H1 (cell line): ENCODE results near the gene TROAP. TPM values are rescaled to one million over a fixed set of nuclear protein-coding genes. Genes with fewer than 3 reads are reported as not detected.

Experiments
- CTCF ChIA-PET: fragments of 300-600 bp; sonication (Branson Sonifier 250); formaldehyde crosslinking; loops from one replicate; lab custom pipeline; 2021; ENCODE audit not compliant: partially characterized antibody; lab: Charles Lee
- POLR2A ChIA-PET: fragments of 300-600 bp; sonication (Branson Sonifier 250); formaldehyde crosslinking; loops from one replicate; lab custom pipeline; 2021; ENCODE audit warnings: inconsistent platforms; ENCODE audit not compliant: partially characterized antibody; lab: Charles Lee
- DNase-seq, 2 experiments: peaks; one replicate each; pipeline versions ENCODE4 v3.0.0 to v3.0.0-alpha.2; 2010 to 2022; ENCODE audit warnings: low spot score in 2 of 2, low read depth in 1 of 2, mixed read lengths in 1 of 2
- FAIRE-seq: peaks from 2 replicates; lab custom pipeline; 2011; peaks lifted over from hg19 to GRCh38; lab: Jason Lieb, UNC
- H2AFZ ChIP-seq: 2 replicates; pipeline ENCODE4 v1.8.1; 2012; ENCODE audit warnings: low read length, inconsistent platforms
- H2AK5ac ChIP-seq: 2 replicates; pipeline ENCODE4 v1.6.1; 2013; ENCODE audit warnings: low read depth, low read length
- H2BK120ac ChIP-seq: replicated peaks from 2 replicates; pipeline ENCODE3; 2013; ENCODE audit warnings: low read depth, low read length, inconsistent platforms
- H2BK12ac ChIP-seq: 2 replicates; pipeline ENCODE4 v1.6.1; 2013; ENCODE audit warnings: low read depth, low read length
- H2BK15ac ChIP-seq: 2 replicates; pipeline ENCODE4 v1.6.1; 2013; ENCODE audit warnings: low read length
- H2BK20ac ChIP-seq: 2 replicates; pipeline ENCODE4 v1.6.1; 2013; ENCODE audit warnings: low read length
- H2BK5ac ChIP-seq: 2 replicates; pipeline ENCODE4 v1.6.1; 2013; ENCODE audit warnings: low read depth, low read length
- H3K14ac ChIP-seq: 2 replicates; pipeline ENCODE4 v1.6.1; 2013; ENCODE audit warnings: inconsistent platforms; ENCODE audit not compliant: insufficient read length
- H3K18ac ChIP-seq: 2 replicates; pipeline ENCODE4 v1.6.1; 2013; ENCODE audit warnings: low read length; ENCODE audit errors: extremely low read depth
- H3K23ac ChIP-seq: 2 replicates; pipeline ENCODE4 v1.6.1; 2013; ENCODE audit warnings: inconsistent platforms; ENCODE audit not compliant: insufficient read length
- H3K23me2 ChIP-seq: 2 replicates; pipeline ENCODE4 v1.6.1; 2013; ENCODE audit warnings: low read depth, low read length
- H3K27ac ChIP-seq: 2 replicates; pipeline ENCODE4 v1.6.1; 2011; ENCODE audit warnings: low read depth, low read length, inconsistent platforms
- H3K27me3 ChIP-seq, 4 experiments: replicated peaks in 1 of 4; 1 replicate in 1 of 4; 2 replicates in 3 of 4; pipeline versions ENCODE4 v1.6.1 to v1.8.1; 2011 to 2013; ENCODE audit warnings: low read length in 3 of 4, mild to moderate bottlenecking in 3 of 4, inconsistent platforms in 2 of 4, mixed read lengths in 2 of 4, moderate library complexity in 1 of 4; ENCODE audit not compliant: control insufficient read depth in 3 of 4, insufficient read depth in 3 of 4; ENCODE audit errors: extremely low read depth in 1 of 4
- H3K36me3 ChIP-seq, 4 experiments: 2 replicates each; pipeline versions ENCODE4 v1.6.1 to v1.8.1; 2011 to 2013; ENCODE audit warnings: mild to moderate bottlenecking in 4 of 4, low read length in 3 of 4, moderate library complexity in 2 of 4, control low read depth in 1 of 4, inconsistent platforms in 1 of 4; ENCODE audit not compliant: insufficient read depth in 4 of 4, control insufficient read depth in 2 of 4
- H3K4ac ChIP-seq: replicated peaks from 2 replicates; pipeline ENCODE3; 2013; ENCODE audit warnings: low read length, low read depth, mixed read lengths, inconsistent platforms; ENCODE audit not compliant: insufficient read length
- H3K4me1 ChIP-seq, 4 experiments: replicated peaks in 1 of 4; 1 replicate in 1 of 4; 2 replicates in 3 of 4; pipeline versions ENCODE4 v1.6.1 to v1.8.1; 2011 to 2013; ENCODE audit warnings: low read length in 3 of 4, inconsistent platforms in 2 of 4, mixed read lengths in 1 of 4; ENCODE audit not compliant: insufficient read depth in 4 of 4, control insufficient read depth in 3 of 4
- H3K4me2 ChIP-seq, 2 experiments: 2 replicates each; pipeline versions ENCODE4 v1.6.1 to v1.8.1; 2011 to 2013; ENCODE audit warnings: low read depth in 2 of 2, low read length in 2 of 2, control low read depth in 1 of 2, inconsistent platforms in 1 of 2, mild to moderate bottlenecking in 1 of 2; ENCODE audit not compliant: insufficient read depth in 1 of 2
- H3K4me3 ChIP-seq, 4 experiments: fragments of 200-600, 300-600 bp in 1 of 4; sonication (generic), shearing (Covaris generic), sonication (Bioruptor Twin) in 1 of 4; 2 replicates each; pipeline versions ENCODE4 v1.5.1 to v1.8.1; 2011 to 2016; ENCODE audit warnings: low read length in 4 of 4, low read depth in 3 of 4, control low read depth in 2 of 4, inconsistent platforms in 2 of 4, mild to moderate bottlenecking in 2 of 4, mixed read lengths in 1 of 4, moderate library complexity in 1 of 4; ENCODE audit not compliant: insufficient read depth in 2 of 4; ENCODE audit errors: extremely low read depth in 1 of 4
- H3K56ac ChIP-seq: replicated peaks from 2 replicates; pipeline ENCODE3; 2013; ENCODE audit warnings: low read depth, mild to moderate bottlenecking, mixed read lengths, low read length, inconsistent platforms; ENCODE audit not compliant: insufficient read length
- H3K79me1 ChIP-seq: 2 replicates; pipeline ENCODE4 v1.6.1; 2013; ENCODE audit warnings: low read depth, low read length, control low read depth
- H3K79me2 ChIP-seq, 2 experiments: 2 replicates each; pipeline versions ENCODE4 v1.6.1 to v1.8.1; 2012 to 2013; ENCODE audit warnings: low read length in 2 of 2, mild to moderate bottlenecking in 2 of 2, inconsistent platforms in 1 of 2; ENCODE audit not compliant: insufficient read depth in 2 of 2, control insufficient read depth in 1 of 2
- H3K9ac ChIP-seq, 4 experiments: replicated peaks in 1 of 4; 1 replicate in 1 of 4; 2 replicates in 3 of 4; pipeline versions ENCODE4 v1.6.1 to v1.8.1; 2011 to 2013; ENCODE audit warnings: low read depth in 3 of 4, low read length in 3 of 4, control low read depth in 2 of 4, mild to moderate bottlenecking in 2 of 4, moderate library complexity in 2 of 4, inconsistent platforms in 1 of 4; ENCODE audit errors: extremely low read depth in 1 of 4
- H3K9me3 ChIP-seq, 2 experiments: 2 replicates each; pipeline versions ENCODE4 v1.6.1 to v1.8.1; 2012 to 2013; ENCODE audit warnings: mild to moderate bottlenecking in 2 of 2, moderate library complexity in 2 of 2, control low read depth in 1 of 2, inconsistent platforms in 1 of 2, low read depth in 1 of 2, low read length in 1 of 2, mixed read lengths in 1 of 2; ENCODE audit not compliant: insufficient read depth in 2 of 2
- H4K20me1 ChIP-seq, 2 experiments: replicated peaks in 1 of 2; 2 replicates each; pipeline versions ENCODE3 to v1.8.1; 2011 to 2013; ENCODE audit warnings: inconsistent platforms in 2 of 2, low read length in 2 of 2, mild to moderate bottlenecking in 1 of 2; ENCODE audit not compliant: insufficient read depth in 2 of 2, control insufficient read depth in 1 of 2
- H4K5ac ChIP-seq: 2 replicates; pipeline ENCODE4 v1.6.1; 2013; ENCODE audit warnings: low read length, low read depth, mixed read lengths, inconsistent platforms; ENCODE audit not compliant: insufficient read length
- H4K8ac ChIP-seq: 2 replicates; pipeline ENCODE4 v1.8.0; 2013; ENCODE audit warnings: mild to moderate bottlenecking, moderate library complexity, low read length, inconsistent platforms; ENCODE audit not compliant: insufficient read depth; ENCODE audit errors: extremely low read depth
- H4K91ac ChIP-seq: replicated peaks from 2 replicates; pipeline ENCODE3; 2013; ENCODE audit warnings: low read length, mixed read lengths, inconsistent platforms; ENCODE audit not compliant: insufficient read length
- CHD2 ChIP-seq: IDR thresholded peaks from 2 replicates; pipeline ENCODE4 v1.6.1; 2012; ENCODE audit warnings: low read length, improper control_type of control experiment
- CTCF ChIP-seq, 3 experiments: IDR thresholded peaks; 1 replicate in 2 of 3; 2 replicates in 1 of 3; pipeline versions ENCODE4 v1.5.1 to v1.6.1; 2011; ENCODE audit warnings: low read length in 3 of 3, mild to moderate bottlenecking in 3 of 3, inconsistent platforms in 2 of 3, low read depth in 1 of 3, moderate library complexity in 1 of 3; ENCODE audit not compliant: insufficient read depth in 1 of 3; ENCODE audit errors: control extremely low read depth in 1 of 3
- PHF8 ChIP-seq: fragments of 200-600 bp; sonication (generic); conservative IDR thresholded peaks from 2 replicates; pipeline ENCODE4 v1.7.1; 2012; ENCODE audit warnings: low read depth, mild to moderate bottlenecking, inconsistent platforms, low read length, moderate library complexity
- POLR2AphosphoS5 ChIP-seq: IDR thresholded peaks from 2 replicates; pipeline ENCODE4 v1.6.1; 2011; ENCODE audit warnings: low read depth, low read length
- RAD21 ChIP-seq, 2 experiments: IDR thresholded peaks in 1 of 2; conservative IDR thresholded peaks in 1 of 2; 2 replicates each; pipeline ENCODE4 v1.6.1; 2011; ENCODE audit warnings: low read depth in 2 of 2, low read length in 2 of 2, improper control_type of control experiment in 1 of 2, inconsistent platforms in 1 of 2, mild to moderate bottlenecking in 1 of 2, moderate library complexity in 1 of 2
- SAP30 ChIP-seq: fragments of 300-600 bp; sonication (generic); IDR thresholded peaks from 2 replicates; pipeline ENCODE4 v1.7.1; 2012; ENCODE audit warnings: low read length, moderate library complexity, mild to moderate bottlenecking, inconsistent platforms; ENCODE audit not compliant: insufficient read depth, insufficient replicate concordance
- SIRT6 ChIP-seq: IDR thresholded peaks from one replicate; pipeline ENCODE4 v1.7.1; 2012; ENCODE audit warnings: low read length, inconsistent platforms
- SUZ12 ChIP-seq: fragments of 200-600 bp; sonication (generic); IDR thresholded peaks from 2 replicates; pipeline ENCODE4 v1.6.1; 2012; ENCODE audit warnings: mild to moderate bottlenecking, inconsistent platforms, low read length, moderate library complexity, mixed read lengths
- YY1 ChIP-seq: IDR thresholded peaks from 2 replicates; pipeline ENCODE4 v1.6.1; 2011; ENCODE audit warnings: low read depth, mild to moderate bottlenecking, low read length
- WGBS, 2 experiments: shearing (Covaris generic) in 1 of 2; methylation state at CpG; one replicate each; pipeline versions ENCODE4 v1.1.6 to v1.1.7; 2013 to 2015; ENCODE audit warnings: low lambda C conversion rate in 2 of 2, mixed read lengths in 2 of 2, inconsistent platforms in 1 of 2, low coverage in 1 of 2, missing lambda C conversion rate in 1 of 2; ENCODE audit not compliant: insufficient replicate concordance in 2 of 2, insufficient coverage in 1 of 2, insufficient read length in 1 of 2; ENCODE audit errors: extremely low coverage in 1 of 2, missing lambda C conversion rate in 1 of 2; 5-methylcytosine and 5-hydroxymethylcytosine counted together
- polyA plus RNA-seq, 7 experiments: library from polyadenylated mRNA; depleted of rRNA in 3 of 7; stranded (reverse) in 5 of 7; unstranded in 2 of 7; fragments of >200 nt in 5 of 7; fragments of 200-250 nt in 2 of 7; gene quantifications; 1 replicate in 5 of 7; 2 replicates in 1 of 7; 4 replicates in 1 of 7; pipeline versions ENCODE4 v1.2.1 to v1.2.3, GENCODE V29; 2011 to 2013; ENCODE audit warnings: missing spikeins in 2 of 7, mixed read lengths in 2 of 7
- total RNA-seq: library from RNA; stranded (reverse); fragmentation: NEBNext Ultra II Directional; extraction: Animal tissue kit (Norgen Biotek cat#: 25700); gene quantifications from 2 replicates; pipeline ENCODE4 v1.2.1, GENCODE V29; 2021

TROAP gene
- total and polyA plus RNA-seq, 2 of the 8 experiments (the other 6 are each of a cell fraction or from before 2014, with no cell fraction given), result 36.7 to 52.0 TPM

GRCh38 chr12:49358483-49359141, 35.6 kb downstream of the TROAP start:
- CTCF ChIA-PET, result interaction anchor here (0.6 to 26.7 kb wide), 68 partner anchors 10 to 730 kb away, joined by 3 to 538 read pairs (median 6); partner anchors contain the start of genes C1QL4, DNAJC22, FAM186B and PRPH
- H3K36me3 ChIP-seq, result no peaks in the 10 kb centered on the region
- H3K4ac ChIP-seq, result no peak overlapping the region
- no peak overlapping the region for H3K18ac ChIP-seq
- H2BK15ac ChIP-seq, result no peak overlapping the region
- H3K9me3 ChIP-seq, result no peaks in the 10 kb centered on the region
- no peaks in the 10 kb centered on the region for H3K23me2 ChIP-seq
- no peak overlapping the region for H4K91ac ChIP-seq
- H3K56ac ChIP-seq, result no peak overlapping the region
- no peaks in the 10 kb centered on the region for H3K79me1 ChIP-seq
- H3K4me1 ChIP-seq, result peaks cover 0 to 3% (median 0%) of the 10 kb centered on the region in 4 experiments; a peak in 1 of 7 replicates
- no peaks in the 10 kb centered on the region for H3K27me3 ChIP-seq
- no peak overlapping the region for H4K5ac ChIP-seq
- H3K4me3 ChIP-seq, result no peak overlapping the region
- no peaks in the 10 kb centered on the region for H4K20me1 ChIP-seq
- H3K79me2 ChIP-seq, result no peaks in the 10 kb centered on the region
- FAIRE-seq, result peak; percentile 83
- no peak overlapping the region for H2BK12ac ChIP-seq
- H2AFZ ChIP-seq, result no peak overlapping the region
- no peak overlapping the region for H3K9ac ChIP-seq
- H3K4me2 ChIP-seq, result no peak overlapping the region
- no peak overlapping the region for H2AK5ac ChIP-seq
- DNase-seq, result peak in 1 of 2 experiments; percentile 67
- POLR2A ChIA-PET, result interaction anchor here (1.0 to 1.5 kb wide), 4 partner anchors 8 to 156 kb away, joined by 5 to 8 read pairs (median 6); partner anchors contain the start of gene DNAJC22
- no peak overlapping the region for H3K27ac ChIP-seq
- 44% methylated on average over 7 of the region's 7 CpGs; no CpG with 5 or more reads in 1 of the 2 experiments for WGBS, 2 experiments
- no peak overlapping the region for H3K14ac ChIP-seq
- H4K8ac ChIP-seq, result no peak overlapping the region
- no peak overlapping the region for H3K23ac ChIP-seq
- H2BK120ac ChIP-seq, result no peak overlapping the region
- H2BK5ac ChIP-seq, result no peak overlapping the region
- H2BK20ac ChIP-seq, result no peak overlapping the region
- TF ChIP-seq CHD2 (no peak), PHF8 (no peak), CTCF (IDR thresholded peaks at IDR 0.05; ENCODE audit: control extremely low read depth in 1 of 3, insufficient read depth in 1 of 3, low read depth in 1 of 3, low read length in 3 of 3) (peak; percentile 38 to 93 (median 79)), SAP30 (no peak), SIRT6 (no peak), RAD21 (IDR thresholded peaks at IDR 0.05 in 1 of 2, conservative IDR thresholded peaks at IDR 0.05 in 1 of 2; ENCODE audit: low read depth in 2 of 2, low read length in 2 of 2) (peak; percentile 97), SUZ12 (no peak), POLR2AphosphoS5 (no peak), YY1 (0 out of 2 replicates have a peak, but pooled peaks have one; percentile 26)
